NK-92 (cell line): ENCODE measurements around the gene SNX8.
A peak's percentile ranks its signal among the peaks of the same experiment; 100 is the strongest.
"Not testable (repeated sequence)": the region's sequence is repeated elsewhere in the genome, so short reads cannot be mapped to it uniquely, and the experiment has no call there.

ENCODE experiments used
- DNase-seq: peaks from one replicate; lab custom pipeline; 2025; ENCODE audit not compliant: unreplicated experiment; lab: John Stamatoyannopoulos, UW

The SNX8 gene

GRCh38 chr7:2314209-2314955 lies at the start of gene SNX8:
Gene SNX8, minus strand, starts transcription at chr7:2314441. Its CDS starts 20 bp downstream, at chr7:2314421.
- peak; percentile 53 for DNase-seq

GRCh38 chr7:2362385-2363088 lies 48.3 kb upstream of the SNX8 start:
- no peak for DNase-seq

GRCh38 chr7:2360796-2361195 lies 46.6 kb upstream of the SNX8 start:
- DNase-seq = no peak

- DNase-seq = no peak
These were observed 45.4 kb upstream of the SNX8 start for GRCh38 chr7:2359610-2360009.

- DNase-seq = no peak
These were observed 44.8 kb upstream of the SNX8 start for GRCh38 chr7:2358968-2359527.

GRCh38 chr7:2357571-2357970 lies 43.3 kb upstream of the SNX8 start:
- no peak for DNase-seq

- no peak for DNase-seq
These were observed 42.9 kb upstream of the SNX8 start for GRCh38 chr7:2357165-2357564.

- DNase-seq = no peak
These were observed 41.4 kb upstream of the SNX8 start for GRCh38 chr7:2355705-2356008.

GRCh38 chr7:2354939-2355704 lies 40.9 kb upstream of the SNX8 start:
- no peak for DNase-seq

- DNase-seq = peak; percentile 21
These were observed 40.1 kb upstream of the SNX8 start, which contains the start of gene EIF3B for GRCh38 chr7:2354186-2354938. Gene EIF3B, plus strand, starts transcription at chr7:2354827. Its CDS starts 95 bp downstream, at chr7:2354922.

- no peak for DNase-seq
These were observed 39.6 kb upstream of the SNX8 start for GRCh38 chr7:2353936-2354185.

- DNase-seq = no peak
These were observed 39.1 kb upstream of the SNX8 start for GRCh38 chr7:2353113-2353935.

- no peak for DNase-seq
These were observed 36.6 kb upstream of the SNX8 start for GRCh38 chr7:2350861-2351260.

- DNase-seq = no peak
These were observed 35.8 kb upstream of the SNX8 start for GRCh38 chr7:2350055-2350454.

- not testable (repeated sequence) for DNase-seq
These were observed 33.3 kb upstream of the SNX8 start for GRCh38 chr7:2347351-2348063.

- no peak for DNase-seq
These were observed 22.5 kb upstream of the SNX8 start for GRCh38 chr7:2336626-2337299.

GRCh38 chr7:2332606-2333231 lies 18.5 kb upstream of the SNX8 start:
- DNase-seq = not testable (repeated sequence)

GRCh38 chr7:2331707-2332106 lies 17.5 kb upstream of the SNX8 start:
- DNase-seq = no peak

- DNase-seq = no peak
These were observed 16.3 kb upstream of the SNX8 start for GRCh38 chr7:2330493-2330892.
